Measurements from ENCODE around the gene PHETA1.
"Not testable (repeated sequence)": the region's sequence is repeated elsewhere in the genome, so short reads cannot be mapped to it uniquely, and the experiment has no call there.

Gene PHETA1

DNA sequence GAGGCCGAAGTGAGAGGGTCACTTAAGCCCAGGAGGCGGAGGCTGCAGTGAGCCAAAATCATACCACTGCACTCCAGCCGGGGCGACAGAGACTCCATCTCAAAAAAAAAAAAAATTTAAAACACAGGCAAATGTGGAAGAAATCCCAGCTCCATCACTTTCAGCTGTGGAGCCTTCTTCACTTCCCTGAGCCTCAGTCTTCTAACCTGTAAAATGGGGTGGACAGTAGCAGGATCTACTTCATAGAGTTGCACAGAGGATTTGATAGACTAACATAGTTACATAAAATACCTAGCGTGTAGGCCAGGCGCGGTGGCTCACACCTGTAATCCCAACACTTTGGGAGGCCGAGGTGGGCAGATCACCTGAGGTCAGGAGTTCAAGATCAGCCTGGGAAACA is 26.5 kb downstream of the PHETA1 start:
- Histone ChIP-seq H3K9me3 (ENCODE audit: control extremely low read depth in 1 of 5, control insufficient read depth in 4 of 5, insufficient read depth in 2 of 5, low read depth in 1 of 5, low read length in 4 of 5) (peaks cover 0 to 4% (median 0%) of the 10 kb centered on the region in 5 experiments), H3K4me1 (ENCODE audit: control extremely low read depth in 1 of 4, control insufficient read depth in 4 of 4, insufficient read depth in 4 of 4, low read length in 3 of 4) (no peaks in the 10 kb centered on the region), H3K27ac (ENCODE audit: insufficient read depth in 1 of 2, low read depth in 1 of 2, low read length in 2 of 2, poor library complexity in 1 of 2, severe bottlenecking in 2 of 2) (no peak overlapping the region), H3K36me3 (ENCODE audit: control insufficient read depth in 4 of 4, insufficient read depth in 4 of 4, low read length in 3 of 4) (no peaks in the 10 kb centered on the region), H3K27me3 (replicated peaks in 2 of 5; ENCODE audit: control insufficient read depth in 4 of 5, insufficient read depth in 5 of 5, low read length in 4 of 5) (no peaks in the 10 kb centered on the region), H3K4me3 (ENCODE audit: control insufficient read depth in 1 of 7, extremely low read depth in 1 of 7, insufficient read depth in 4 of 7, low read depth in 2 of 7, low read length in 6 of 7) (no peak overlapping the region)
- CTCF ChIA-PET, result no interaction called here
- POLR2A ChIA-PET, result no interaction called here
- DNase-seq, result no peak
- 90% methylated on average over 5 of the region's 8 CpGs for WGBS (ENCODE audit: insufficient coverage)

DNA sequence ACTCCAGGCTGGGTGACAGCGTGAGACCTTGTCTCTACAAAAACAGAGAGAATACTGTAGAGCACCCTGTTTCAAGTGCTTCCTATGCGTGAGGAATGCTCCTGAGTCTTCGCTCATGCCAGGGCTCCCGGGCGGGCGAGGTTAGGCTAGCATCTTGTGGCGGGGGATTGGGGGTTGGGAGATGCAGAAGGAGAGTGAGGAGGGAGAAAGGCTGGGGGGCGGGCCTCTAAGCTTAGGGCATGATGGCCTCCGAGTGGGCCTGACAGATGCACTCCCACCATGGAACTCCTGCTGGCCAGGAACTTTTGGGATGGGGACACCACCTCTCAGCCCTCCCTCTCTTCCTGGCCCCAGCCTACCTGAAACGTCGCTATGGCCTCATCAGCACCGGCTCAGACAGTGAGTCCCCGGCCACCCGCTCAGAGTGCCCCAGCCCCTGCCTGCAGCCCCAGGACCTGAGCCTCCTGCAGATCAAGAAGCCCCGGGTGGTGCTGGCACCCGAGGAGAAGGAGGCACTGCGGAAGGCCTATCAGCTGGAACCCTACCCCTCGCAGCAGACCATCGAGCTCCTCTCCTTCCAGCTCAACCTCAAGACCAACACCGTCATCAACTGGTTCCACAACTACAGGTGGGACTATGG is 27.3 kb downstream of the PHETA1 start:
- H3K4me1 ChIP-seq (ENCODE audit: control extremely low read depth in 1 of 4, control insufficient read depth in 4 of 4, insufficient read depth in 4 of 4, low read length in 3 of 4), result no peaks in the 10 kb centered on the region
- no peak overlapping the region for H3K4me3 ChIP-seq (ENCODE audit: control insufficient read depth in 1 of 7, extremely low read depth in 1 of 7, insufficient read depth in 4 of 7, low read depth in 2 of 7, low read length in 6 of 7)
- POLR2A ChIA-PET, result no interaction called here
- H3K27ac ChIP-seq (ENCODE audit: insufficient read depth in 1 of 2, low read depth in 1 of 2, low read length in 2 of 2, poor library complexity in 1 of 2, severe bottlenecking in 2 of 2), result no peak overlapping the region
- no peaks in the 10 kb centered on the region for H3K36me3 ChIP-seq (ENCODE audit: control insufficient read depth in 4 of 4, insufficient read depth in 4 of 4, low read length in 3 of 4)
- CTCF ChIA-PET, result no interaction called here
- DNase-seq, result no peak
- no peaks in the 10 kb centered on the region for H3K27me3 ChIP-seq (replicated peaks in 2 of 5; ENCODE audit: control insufficient read depth in 4 of 5, insufficient read depth in 5 of 5, low read length in 4 of 5)
- WGBS (ENCODE audit: insufficient coverage), result 97% methylated on average over 9 of the region's 20 CpGs
- H3K9me3 ChIP-seq (ENCODE audit: control extremely low read depth in 1 of 5, control insufficient read depth in 4 of 5, insufficient read depth in 2 of 5, low read depth in 1 of 5, low read length in 4 of 5), result peaks cover 0 to 3% (median 0%) of the 10 kb centered on the region in 5 experiments

DNA sequence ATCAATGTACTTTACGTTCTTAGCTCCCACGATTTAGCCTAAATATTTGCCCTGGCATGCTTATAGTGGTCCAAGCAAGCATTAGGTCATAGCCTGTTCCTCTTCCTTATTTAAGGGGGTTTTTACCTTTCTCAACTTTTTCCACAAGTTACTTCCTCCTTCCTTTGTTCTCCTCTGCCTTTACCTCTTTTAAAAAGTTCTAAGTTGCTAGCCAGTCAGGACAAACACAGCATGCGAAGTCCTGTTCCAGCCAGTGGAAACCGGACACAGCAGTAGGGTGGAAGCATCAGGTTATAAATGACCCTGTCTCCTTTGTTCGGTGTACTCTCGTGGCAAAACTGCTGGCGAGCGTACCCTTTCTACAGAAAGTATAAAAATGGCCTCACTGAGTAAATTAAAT is 28.2 kb downstream of the PHETA1 start:
- POLR2A ChIA-PET; H3K36me3 ChIP-seq (ENCODE audit: control insufficient read depth in 4 of 4, insufficient read depth in 4 of 4, low read length in 3 of 4); H3K4me1 ChIP-seq (ENCODE audit: control extremely low read depth in 1 of 4, control insufficient read depth in 4 of 4, insufficient read depth in 4 of 4, low read length in 3 of 4); CTCF ChIA-PET; H3K27ac ChIP-seq (ENCODE audit: insufficient read depth in 1 of 2, low read depth in 1 of 2, low read length in 2 of 2, poor library complexity in 1 of 2, severe bottlenecking in 2 of 2); H3K4me3 ChIP-seq (ENCODE audit: control insufficient read depth in 1 of 7, extremely low read depth in 1 of 7, insufficient read depth in 4 of 7, low read depth in 2 of 7, low read length in 6 of 7); H3K9me3 ChIP-seq (ENCODE audit: control extremely low read depth in 1 of 5, control insufficient read depth in 4 of 5, insufficient read depth in 2 of 5, low read depth in 1 of 5, low read length in 4 of 5); H3K27me3 ChIP-seq (replicated peaks in 2 of 5; ENCODE audit: control insufficient read depth in 4 of 5, insufficient read depth in 5 of 5, low read length in 4 of 5): not testable (repeated sequence)
- 74% methylated on average over 4 of the region's 8 CpGs for WGBS (ENCODE audit: insufficient coverage)
- DNase-seq, result peak in 2 of 3 donors; percentile 17 to 30

DNA sequence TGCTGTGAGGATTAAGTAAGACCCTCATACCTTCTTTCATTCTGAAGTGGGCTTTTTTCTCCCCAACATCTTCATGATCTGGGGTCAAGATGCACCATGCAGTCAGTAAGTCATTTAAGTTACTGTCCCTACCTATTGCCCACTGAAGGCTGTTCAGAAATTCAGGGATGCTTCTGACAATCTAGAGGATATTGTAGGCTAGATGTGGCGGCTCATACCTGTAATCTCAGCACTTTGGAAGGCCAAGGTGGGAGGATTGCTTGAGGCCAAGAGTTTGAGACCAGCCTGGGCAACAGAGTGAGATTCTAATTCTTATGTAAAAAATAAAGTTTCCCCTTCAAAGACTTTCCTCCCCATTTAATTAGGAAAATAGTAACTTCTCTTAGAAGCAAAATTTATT is 28.7 kb downstream of the PHETA1 start:
- no peaks in the 10 kb centered on the region for H3K27me3 ChIP-seq (replicated peaks in 2 of 5; ENCODE audit: control insufficient read depth in 4 of 5, insufficient read depth in 5 of 5, low read length in 4 of 5)
- H3K4me1 ChIP-seq (ENCODE audit: control extremely low read depth in 1 of 4, control insufficient read depth in 4 of 4, insufficient read depth in 4 of 4, low read length in 3 of 4), result no peaks in the 10 kb centered on the region
- H3K9me3 ChIP-seq (ENCODE audit: control extremely low read depth in 1 of 5, control insufficient read depth in 4 of 5, insufficient read depth in 2 of 5, low read depth in 1 of 5, low read length in 4 of 5), result peaks cover 0 to 3% (median 0%) of the 10 kb centered on the region in 5 experiments
- no peaks in the 10 kb centered on the region for H3K36me3 ChIP-seq (ENCODE audit: control insufficient read depth in 4 of 4, insufficient read depth in 4 of 4, low read length in 3 of 4)
- CTCF ChIA-PET, result interaction anchor here (0.9 to 1.2 kb wide), 2 partner anchors 9 to 110 kb away, joined by 3 to 4 read pairs; no protein-coding TSS in a partner anchor
- no peak overlapping the region for H3K27ac ChIP-seq (ENCODE audit: insufficient read depth in 1 of 2, low read depth in 1 of 2, low read length in 2 of 2, poor library complexity in 1 of 2, severe bottlenecking in 2 of 2)
- POLR2A ChIA-PET, result no interaction called here
- WGBS (ENCODE audit: insufficient coverage), result 100% methylated on average over 1 of the region's 1 CpG
- H3K4me3 ChIP-seq (ENCODE audit: control insufficient read depth in 1 of 7, extremely low read depth in 1 of 7, insufficient read depth in 4 of 7, low read depth in 2 of 7, low read length in 6 of 7), result no peak overlapping the region
- no peak for DNase-seq

DNA sequence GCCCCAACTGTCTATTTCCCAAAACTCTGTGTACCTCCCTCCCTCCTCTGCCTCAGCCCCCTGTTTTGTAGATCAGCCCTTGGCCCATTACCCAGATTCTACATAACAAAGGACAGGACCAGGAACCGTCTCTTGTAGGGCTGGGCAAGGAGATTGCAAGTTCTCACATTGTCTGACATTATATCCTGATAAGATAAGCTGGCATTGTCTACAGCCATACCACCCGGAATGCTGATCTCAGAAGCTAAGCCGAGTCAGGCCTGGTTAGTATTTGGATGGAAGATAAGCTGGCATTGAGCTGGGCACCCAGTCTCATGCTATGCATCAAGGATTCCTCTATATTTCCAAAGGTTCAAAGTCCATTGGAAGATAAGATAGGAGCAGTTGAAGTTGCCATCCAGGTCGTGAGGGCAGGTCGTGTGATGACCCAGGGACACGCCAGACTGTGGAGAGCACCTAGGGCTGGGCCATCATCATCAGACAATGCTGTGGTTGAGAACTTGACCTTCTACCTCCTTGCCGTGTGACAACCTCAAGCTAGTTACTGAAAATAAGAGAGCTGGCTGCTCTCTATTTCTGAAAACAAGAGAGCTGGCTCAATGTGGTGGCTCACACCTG is 29.5 kb downstream of the PHETA1 start:
- WGBS (ENCODE audit: insufficient coverage), result 94% methylated on average over 7 of the region's 7 CpGs
- no peak for DNase-seq
- no peaks in the 10 kb centered on the region for H3K27me3 ChIP-seq (replicated peaks in 2 of 5; ENCODE audit: control insufficient read depth in 4 of 5, insufficient read depth in 5 of 5, low read length in 4 of 5)
- ChIA-PET CTCF (interaction anchor here (0.9 to 1.2 kb wide), 3 partner anchors 9 to 113 kb away, joined by 3 to 4 read pairs (median 4); no protein-coding TSS in a partner anchor), POLR2A (interaction anchor here (0.6 kb wide), 2 partner anchors 20 to 582 kb away, joined by 3 to 9 read pairs; no protein-coding TSS in a partner anchor)
- peaks cover 0 to 3% (median 0%) of the 10 kb centered on the region in 5 experiments for H3K9me3 ChIP-seq (ENCODE audit: control extremely low read depth in 1 of 5, control insufficient read depth in 4 of 5, insufficient read depth in 2 of 5, low read depth in 1 of 5, low read length in 4 of 5)
- no peak overlapping the region for H3K4me3 ChIP-seq (ENCODE audit: control insufficient read depth in 1 of 7, extremely low read depth in 1 of 7, insufficient read depth in 4 of 7, low read depth in 2 of 7, low read length in 6 of 7)
- H3K4me1 ChIP-seq (ENCODE audit: control extremely low read depth in 1 of 4, control insufficient read depth in 4 of 4, insufficient read depth in 4 of 4, low read length in 3 of 4), result no peaks in the 10 kb centered on the region
- no peaks in the 10 kb centered on the region for H3K36me3 ChIP-seq (ENCODE audit: control insufficient read depth in 4 of 4, insufficient read depth in 4 of 4, low read length in 3 of 4)
- no peak overlapping the region for H3K27ac ChIP-seq (ENCODE audit: insufficient read depth in 1 of 2, low read depth in 1 of 2, low read length in 2 of 2, poor library complexity in 1 of 2, severe bottlenecking in 2 of 2)

DNA sequence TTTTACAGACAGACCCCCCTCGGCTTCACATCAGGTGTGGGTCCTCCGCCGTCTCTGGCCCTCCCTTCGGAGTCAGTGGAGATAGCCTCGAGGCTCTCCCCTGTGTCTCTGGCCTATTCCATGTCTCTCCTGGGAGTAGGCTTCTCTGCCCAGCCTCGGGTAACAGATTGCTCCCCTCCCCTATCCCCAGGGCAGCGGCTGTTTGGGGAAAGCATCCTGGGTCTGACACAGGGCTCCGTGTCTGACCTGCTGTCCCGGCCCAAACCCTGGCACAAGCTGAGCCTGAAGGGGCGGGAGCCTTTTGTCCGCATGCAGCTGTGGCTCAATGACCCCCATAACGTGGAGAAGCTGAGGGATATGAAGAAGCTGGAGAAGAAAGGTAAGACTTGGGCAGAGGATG is 30.8 kb downstream of the PHETA1 start:
- Histone ChIP-seq H3K4me1 (ENCODE audit: control extremely low read depth in 1 of 4, control insufficient read depth in 4 of 4, insufficient read depth in 4 of 4, low read length in 3 of 4) (no peaks in the 10 kb centered on the region), H3K36me3 (ENCODE audit: control insufficient read depth in 4 of 4, insufficient read depth in 4 of 4, low read length in 3 of 4) (no peaks in the 10 kb centered on the region), H3K9me3 (ENCODE audit: control extremely low read depth in 1 of 5, control insufficient read depth in 4 of 5, insufficient read depth in 2 of 5, low read depth in 1 of 5, low read length in 4 of 5) (peaks cover 0 to 3% (median 0%) of the 10 kb centered on the region in 5 experiments), H3K27ac (ENCODE audit: insufficient read depth in 1 of 2, low read depth in 1 of 2, low read length in 2 of 2, poor library complexity in 1 of 2, severe bottlenecking in 2 of 2) (no peak overlapping the region), H3K27me3 (replicated peaks in 2 of 5; ENCODE audit: control insufficient read depth in 4 of 5, insufficient read depth in 5 of 5, low read length in 4 of 5) (no peaks in the 10 kb centered on the region), H3K4me3 (ENCODE audit: control insufficient read depth in 1 of 7, extremely low read depth in 1 of 7, insufficient read depth in 4 of 7, low read depth in 2 of 7, low read length in 6 of 7) (no peak overlapping the region)
- CTCF ChIA-PET, result no interaction called here
- WGBS (ENCODE audit: insufficient coverage), result 97% methylated on average over 11 of the region's 12 CpGs
- DNase-seq, result no peak
- POLR2A ChIA-PET, result no interaction called here

DNA sequence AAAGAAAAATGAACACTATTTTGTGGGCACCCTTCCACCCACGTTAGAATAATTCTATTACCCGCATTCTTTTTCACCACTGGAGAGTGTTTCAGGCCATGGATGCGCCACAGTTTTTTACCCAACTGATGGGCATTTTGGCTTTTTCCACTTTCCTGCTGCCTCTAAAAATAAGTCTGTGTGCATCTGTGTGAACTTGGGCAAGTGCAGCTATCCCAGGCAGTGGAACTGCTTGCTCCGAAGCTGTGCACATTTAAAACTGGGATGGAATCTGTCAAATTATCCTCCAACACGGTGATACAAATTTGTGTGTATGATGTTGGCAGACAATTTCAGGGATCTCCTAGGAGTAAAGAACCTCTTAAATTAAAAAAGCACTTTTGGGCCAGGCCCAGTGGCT is 31.5 kb downstream of the PHETA1 start:
- POLR2A ChIA-PET, result no interaction called here
- no peaks in the 10 kb centered on the region for H3K4me1 ChIP-seq (ENCODE audit: control extremely low read depth in 1 of 4, control insufficient read depth in 4 of 4, insufficient read depth in 4 of 4, low read length in 3 of 4)
- no peak overlapping the region for H3K27ac ChIP-seq (ENCODE audit: insufficient read depth in 1 of 2, low read depth in 1 of 2, low read length in 2 of 2, poor library complexity in 1 of 2, severe bottlenecking in 2 of 2)
- CTCF ChIA-PET, result no interaction called here
- no peaks in the 10 kb centered on the region for H3K36me3 ChIP-seq (ENCODE audit: control insufficient read depth in 4 of 4, insufficient read depth in 4 of 4, low read length in 3 of 4)
- DNase-seq, result no peak
- H3K9me3 ChIP-seq (ENCODE audit: control extremely low read depth in 1 of 5, control insufficient read depth in 4 of 5, insufficient read depth in 2 of 5, low read depth in 1 of 5, low read length in 4 of 5), result no peaks in the 10 kb centered on the region
- no peaks in the 10 kb centered on the region for H3K27me3 ChIP-seq (replicated peaks in 2 of 5; ENCODE audit: control insufficient read depth in 4 of 5, insufficient read depth in 5 of 5, low read length in 4 of 5)
- H3K4me3 ChIP-seq (ENCODE audit: control insufficient read depth in 1 of 7, extremely low read depth in 1 of 7, insufficient read depth in 4 of 7, low read depth in 2 of 7, low read length in 6 of 7), result no peak overlapping the region
- WGBS (ENCODE audit: insufficient coverage), result 97% methylated on average over 5 of the region's 5 CpGs
